ENCODE data around the gene GATD1. TPM values are rescaled to one million over a fixed set of nuclear protein-coding genes. Genes with fewer than 3 reads are reported as not detected.
A peak's percentile ranks its signal among the peaks of the same experiment; 100 is the strongest.

Gene GATD1
- total RNA-seq, 1 experiment from 2014 or later, result 83.3 TPM

GRCh38 chr11:723120-723883 lies 54.0 kb downstream of the GATD1 start:
- H3K27ac Mint-ChIP-seq (ENCODE audit: unreplicated experiment), result no peak overlapping the region
- DNase-seq, result peak; percentile 59
- CTCF ChIA-PET, result interaction anchor here (0.6 to 1.7 kb wide), 5 partner anchors 22 to 68 kb away, joined by 3 to 9 read pairs (median 4); partner anchors contain the start of genes TALDO1 and TMEM80
- H3K4me3 Mint-ChIP-seq (ENCODE audit: low read depth, unreplicated experiment), result no peak overlapping the region
- H3K4me1 Mint-ChIP-seq (ENCODE audit: low read depth, unreplicated experiment), result no peaks in the 10 kb centered on the region
- BruUV-seq (replicated peaks), result no TSS peak
- peaks cover 68% of the 10 kb centered on the region for H3K36me3 Mint-ChIP-seq (ENCODE audit: insufficient read depth, unreplicated experiment)
- H3K9me3 Mint-ChIP-seq (ENCODE audit: low read depth, unreplicated experiment), result no peaks in the 10 kb centered on the region
- peak; percentile 67 for TF ChIP-seq CTCF (IDR thresholded peaks at IDR 0.05; ENCODE audit: unreplicated experiment)
- no peaks in the 10 kb centered on the region for H3K27me3 Mint-ChIP-seq (ENCODE audit: unreplicated experiment)
- intact Hi-C loops (cut with micrococcal nuclease; ENCODE audit: unreplicated experiment), result loop anchor here (1.0 to 10.0 kb wide), 2 partner anchors 27 to 169 kb away; no protein-coding TSS in a partner anchor

- no peak for DNase-seq
- no peak overlapping the region for H3K4me3 Mint-ChIP-seq (ENCODE audit: low read depth, unreplicated experiment)
- no peak overlapping the region for H3K27ac Mint-ChIP-seq (ENCODE audit: unreplicated experiment)
- H3K27me3 Mint-ChIP-seq (ENCODE audit: unreplicated experiment), result no peaks in the 10 kb centered on the region
- intact Hi-C loops (cut with micrococcal nuclease; ENCODE audit: unreplicated experiment), result loop anchor here (10.0 kb wide), 1 partner anchor 168 kb away; no protein-coding TSS in a partner anchor
- TF ChIP-seq CTCF (IDR thresholded peaks at IDR 0.05; ENCODE audit: unreplicated experiment), result no peak
- H3K4me1 Mint-ChIP-seq (ENCODE audit: low read depth, unreplicated experiment), result no peaks in the 10 kb centered on the region
- CTCF ChIA-PET, result interaction anchor here (1.1 to 1.7 kb wide), 4 partner anchors 25 to 67 kb away, joined by 3 to 9 read pairs (median 4); partner anchors contain the start of genes TALDO1 and TMEM80
- BruUV-seq (replicated peaks), result no TSS peak
- peaks cover 60% of the 10 kb centered on the region for H3K36me3 Mint-ChIP-seq (ENCODE audit: insufficient read depth, unreplicated experiment)
- H3K9me3 Mint-ChIP-seq (ENCODE audit: low read depth, unreplicated experiment), result no peaks in the 10 kb centered on the region
Observed at GRCh38 chr11:722346-722811, 54.9 kb downstream of the GATD1 start.

- intact Hi-C loops (cut with micrococcal nuclease; ENCODE audit: unreplicated experiment), result loop anchor here (10.0 kb wide), 1 partner anchor 167 kb away; no protein-coding TSS in a partner anchor
Observed at GRCh38 chr11:721741-722345, 55.4 kb downstream of the GATD1 start.

More at GRCh38 chr11:721741-722345, 55.4 kb downstream of the GATD1 start:
- TF ChIP-seq CTCF (IDR thresholded peaks at IDR 0.05; ENCODE audit: unreplicated experiment), result no peak
- no TSS peak for BruUV-seq (replicated peaks)
- no peaks in the 10 kb centered on the region for H3K27me3 Mint-ChIP-seq (ENCODE audit: unreplicated experiment)
- H3K4me3 Mint-ChIP-seq (ENCODE audit: low read depth, unreplicated experiment), result no peak overlapping the region
- CTCF ChIA-PET, result interaction anchor here (1.5 to 1.7 kb wide), 3 partner anchors 24 to 26 kb away, joined by 4 to 9 read pairs (median 5); partner anchors contain the start of genes TALDO1 and TMEM80
- no peaks in the 10 kb centered on the region for H3K9me3 Mint-ChIP-seq (ENCODE audit: low read depth, unreplicated experiment)
- peaks cover 56% of the 10 kb centered on the region for H3K36me3 Mint-ChIP-seq (ENCODE audit: insufficient read depth, unreplicated experiment)
- no peaks in the 10 kb centered on the region for H3K4me1 Mint-ChIP-seq (ENCODE audit: low read depth, unreplicated experiment)
- no peak for DNase-seq
- H3K27ac Mint-ChIP-seq (ENCODE audit: unreplicated experiment), result no peak overlapping the region

Data from Calu3 (cell line).